ENCODE data around the gene MCC.
"Not testable (repeated sequence)": the region's sequence is repeated elsewhere in the genome, so short reads cannot be mapped to it uniquely, and the experiment has no call there.

MCC gene

GRCh38 chr5:113490317-113490716 is 2.1 kb upstream of the MCC start:
- no peak for DNase-seq

GRCh38 chr5:113489299-113489698 is 1.0 kb upstream of the MCC start:
- no peak for DNase-seq

DNA sequence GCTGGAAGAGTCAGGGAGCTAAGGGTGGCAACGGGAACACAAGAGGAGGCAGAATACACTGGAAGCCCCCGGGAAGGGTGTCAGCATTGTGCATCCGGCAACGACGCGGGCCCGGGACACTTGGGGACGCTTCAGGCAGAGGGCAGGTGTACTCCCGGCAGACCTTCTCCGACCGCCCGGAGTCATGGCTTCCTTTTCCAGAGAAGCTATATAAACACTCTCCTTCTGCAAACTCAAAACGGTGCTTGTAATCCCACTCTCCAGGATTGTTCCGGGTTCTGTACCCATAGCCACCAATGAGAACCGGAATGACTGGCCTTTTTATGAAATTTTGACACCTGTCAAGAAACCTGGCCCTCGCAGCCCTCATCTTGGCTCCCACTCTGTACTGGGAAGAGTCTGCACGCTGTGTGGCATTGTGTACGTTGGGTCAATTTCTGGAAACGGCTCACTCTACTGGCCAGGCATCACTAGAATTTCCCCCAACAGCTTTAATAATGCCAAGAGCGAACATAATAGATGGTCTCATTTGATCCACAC is 462 bp upstream of the MCC start:
- DNase-seq, result peak in 2 of 56 donors; percentile 16 to 21

GRCh38 chr5:113487416-113487780 is 855 bp downstream of the MCC start:
- peak in 1 of 56 donors; percentile 0 for DNase-seq

GRCh38 chr5:113480243-113480642 is 8.0 kb downstream of the MCC start:
- DNase-seq, result no peak

GRCh38 chr5:113478691-113479090 is 9.6 kb downstream of the MCC start:
- DNase-seq, result no peak

DNA sequence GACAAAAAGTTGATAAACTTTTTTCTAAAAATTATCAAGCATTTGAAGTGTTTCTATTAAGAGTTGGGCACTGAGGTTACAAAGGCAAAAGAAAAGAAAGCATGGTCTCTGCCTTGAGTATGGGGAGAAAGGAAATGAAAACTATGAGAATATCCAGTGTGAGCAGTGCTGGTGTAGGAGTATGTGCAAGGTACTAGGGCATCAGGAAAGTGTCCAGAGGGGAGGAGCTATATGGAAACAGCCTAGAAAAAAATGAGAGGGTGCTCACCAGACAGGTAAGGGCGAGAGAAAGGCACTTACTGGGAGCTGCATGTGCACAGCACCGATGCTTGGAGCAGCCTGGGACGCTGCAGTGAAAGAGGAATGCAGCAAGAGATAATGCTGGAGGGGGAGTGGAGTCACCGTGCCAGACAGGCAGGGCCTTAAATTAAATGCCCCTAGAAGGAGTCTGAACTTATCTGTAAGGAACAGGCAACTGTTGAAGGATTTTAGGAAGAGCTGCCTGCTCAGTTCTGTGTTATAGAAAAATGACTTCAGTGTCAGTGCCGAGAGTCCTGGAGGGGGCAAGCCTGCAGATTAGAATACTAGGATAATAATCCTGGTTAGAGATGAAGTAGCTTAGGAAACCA is 14.0 kb downstream of the MCC start:
- no peak for DNase-seq

DNA sequence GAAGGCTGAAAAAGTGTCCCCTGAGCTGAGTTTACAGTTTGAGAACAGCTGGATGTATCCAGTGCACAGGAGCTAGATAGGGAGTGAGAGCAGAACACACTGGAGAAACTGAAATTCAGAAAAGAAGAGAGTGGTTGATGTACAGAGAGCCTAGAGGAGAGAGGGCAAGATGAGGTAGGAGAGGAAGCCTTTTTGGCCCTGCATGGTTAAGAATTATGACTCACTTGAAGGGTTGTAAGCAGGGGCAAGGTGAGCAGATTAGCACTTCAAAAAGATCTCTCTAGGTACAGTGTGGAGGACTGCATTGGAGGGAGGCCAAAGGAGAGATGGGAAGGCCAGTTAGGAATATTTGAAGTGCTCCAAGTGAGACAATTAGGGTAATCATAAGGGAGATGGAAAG is 25.2 kb downstream of the MCC start:
- DNase-seq, result no peak

DNA sequence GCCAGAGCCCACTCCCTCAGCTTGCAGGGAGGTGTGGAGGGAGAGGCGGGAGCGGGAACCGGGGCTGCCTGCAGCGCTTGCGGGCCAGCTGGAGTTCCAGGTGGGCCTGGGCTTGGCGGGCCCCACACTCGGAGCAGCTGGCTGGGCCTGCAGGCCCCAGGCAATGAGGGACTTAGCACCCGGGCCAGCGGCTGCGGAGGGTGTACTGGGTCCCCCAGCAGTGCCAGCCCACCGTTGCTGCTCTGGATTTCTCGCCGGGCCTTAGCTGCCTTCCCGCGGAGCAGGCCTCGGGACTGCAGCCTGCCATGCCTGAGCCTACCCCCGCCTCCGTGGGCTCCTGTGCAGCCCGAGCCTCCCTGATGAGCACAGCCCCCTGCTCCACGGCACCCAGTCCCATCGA is 31.1 kb downstream of the MCC start:
- DNase-seq, result not testable (repeated sequence)

GRCh38 chr5:113452941-113453340 is 35.3 kb downstream of the MCC start:
- DNase-seq, result no peak

DNA sequence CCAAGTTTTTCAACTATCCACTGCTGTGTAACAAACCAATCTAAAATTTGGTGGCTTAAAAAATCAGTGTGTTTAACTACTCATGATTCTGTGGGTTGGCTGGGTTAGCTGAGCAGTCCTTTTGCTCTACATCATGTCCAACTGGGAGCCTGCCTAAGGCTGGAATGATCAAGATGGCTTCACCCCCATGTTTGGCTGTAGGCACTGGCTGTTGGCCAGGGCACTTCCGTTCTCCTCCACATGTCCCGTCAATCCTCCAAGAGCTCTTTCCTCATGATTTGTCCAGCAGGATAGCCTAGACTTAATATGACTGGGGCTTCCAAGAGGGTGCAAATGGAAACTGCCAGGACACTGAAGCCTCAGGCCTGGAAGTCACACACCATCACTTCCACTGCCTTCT is 36.5 kb downstream of the MCC start:
- no peak for DNase-seq

DNA sequence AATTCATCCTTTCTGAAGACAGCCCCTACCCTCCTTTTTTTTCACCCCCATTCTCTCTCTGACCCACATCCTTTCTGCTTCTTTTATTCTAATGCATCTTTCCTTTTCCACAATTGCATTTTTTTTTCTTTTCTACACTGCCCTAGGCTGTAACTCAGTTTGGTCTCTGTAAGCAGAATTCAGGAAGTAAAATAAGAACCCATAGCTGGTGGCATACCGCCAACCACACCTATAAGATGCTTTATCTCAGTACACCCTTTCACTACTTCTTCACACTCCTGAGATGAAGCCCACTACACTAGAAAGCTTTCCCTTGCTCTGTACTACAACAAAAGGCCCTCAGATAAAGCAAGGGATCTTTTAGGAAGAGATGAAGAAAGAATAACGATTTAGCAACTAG is 37.3 kb downstream of the MCC start:
- no peak for DNase-seq

- no peak for DNase-seq
These were observed 37.8 kb downstream of the MCC start for GRCh38 chr5:113450462-113450861.

DNA sequence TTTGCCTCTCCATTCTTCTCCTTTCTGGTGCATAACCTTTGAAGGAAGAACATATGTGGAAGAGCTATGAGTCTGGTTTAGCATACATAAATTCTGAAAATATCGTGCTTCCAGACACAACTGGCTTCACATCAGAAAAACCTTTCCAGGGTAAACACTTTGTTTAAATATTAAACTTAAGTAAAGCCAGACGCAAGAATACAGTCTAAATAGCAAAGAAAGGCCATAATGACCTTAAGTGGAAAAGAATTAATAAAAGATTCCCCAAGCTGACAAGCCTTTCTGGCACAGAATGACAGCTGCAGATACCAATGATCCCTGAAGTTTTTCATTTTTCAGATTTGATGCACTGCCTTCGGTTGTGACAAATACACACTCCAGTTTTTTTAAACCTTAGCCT is 40.0 kb downstream of the MCC start:
- no peak for DNase-seq

GRCh38 chr5:113447498-113448050 is 40.7 kb downstream of the MCC start:
- no peak for DNase-seq

DNA sequence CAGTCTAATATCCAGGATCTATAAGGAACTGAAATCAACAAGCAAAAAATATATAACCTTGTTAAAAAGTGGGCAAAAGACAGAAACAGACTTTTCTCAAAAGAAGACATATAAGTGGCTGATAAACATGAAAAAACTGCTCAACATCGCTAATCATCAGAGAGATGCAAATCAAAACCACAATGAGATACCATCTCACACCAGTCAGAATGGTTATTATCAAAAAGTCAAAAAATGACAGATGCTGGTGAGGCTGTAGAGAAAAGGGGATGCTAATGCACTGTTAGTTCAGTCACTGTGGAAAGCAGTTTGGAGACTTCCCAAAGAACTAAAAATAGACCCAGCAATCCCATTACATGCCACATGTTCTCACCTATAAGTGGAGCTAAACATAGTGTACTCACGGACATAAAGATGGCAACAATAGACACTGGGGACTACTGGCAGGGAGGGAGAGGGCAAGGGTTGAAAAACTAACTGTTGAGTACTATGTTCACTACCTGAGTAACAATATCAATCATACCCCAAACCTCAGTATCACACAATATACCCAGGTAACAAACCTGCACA is 41.8 kb downstream of the MCC start:
- DNase-seq, result no peak

DNA sequence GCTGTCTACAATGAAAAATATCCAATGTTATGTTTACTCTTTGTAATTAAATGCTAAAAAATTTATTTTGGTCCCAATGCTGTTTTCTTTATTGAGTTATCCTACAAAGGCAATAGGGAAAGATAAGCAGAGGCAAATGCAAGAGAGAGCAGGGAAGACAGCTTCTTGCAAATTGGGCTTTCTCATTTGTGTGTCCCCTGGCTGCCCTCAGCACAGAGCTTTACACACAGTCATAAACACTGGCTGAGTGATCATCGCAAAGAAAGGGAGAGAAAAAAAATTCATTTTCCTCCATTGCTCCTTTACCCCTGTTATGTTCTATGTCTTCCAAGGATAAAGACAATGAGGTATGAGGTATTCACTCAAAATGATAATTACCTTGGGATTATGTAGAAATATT is 51.1 kb downstream of the MCC start:
- DNase-seq, result no peak

GRCh38 chr5:113435575-113435974 is 52.7 kb downstream of the MCC start:
- no peak for DNase-seq

- no peak for DNase-seq
These were observed 53.4 kb downstream of the MCC start, which contains the start of gene TSSK1B for GRCh38 chr5:113434889-113435288. Gene TSSK1B (minus strand): TSS chr5:113434989. CDS start chr5:113434839, 150 bp downstream.

DNA sequence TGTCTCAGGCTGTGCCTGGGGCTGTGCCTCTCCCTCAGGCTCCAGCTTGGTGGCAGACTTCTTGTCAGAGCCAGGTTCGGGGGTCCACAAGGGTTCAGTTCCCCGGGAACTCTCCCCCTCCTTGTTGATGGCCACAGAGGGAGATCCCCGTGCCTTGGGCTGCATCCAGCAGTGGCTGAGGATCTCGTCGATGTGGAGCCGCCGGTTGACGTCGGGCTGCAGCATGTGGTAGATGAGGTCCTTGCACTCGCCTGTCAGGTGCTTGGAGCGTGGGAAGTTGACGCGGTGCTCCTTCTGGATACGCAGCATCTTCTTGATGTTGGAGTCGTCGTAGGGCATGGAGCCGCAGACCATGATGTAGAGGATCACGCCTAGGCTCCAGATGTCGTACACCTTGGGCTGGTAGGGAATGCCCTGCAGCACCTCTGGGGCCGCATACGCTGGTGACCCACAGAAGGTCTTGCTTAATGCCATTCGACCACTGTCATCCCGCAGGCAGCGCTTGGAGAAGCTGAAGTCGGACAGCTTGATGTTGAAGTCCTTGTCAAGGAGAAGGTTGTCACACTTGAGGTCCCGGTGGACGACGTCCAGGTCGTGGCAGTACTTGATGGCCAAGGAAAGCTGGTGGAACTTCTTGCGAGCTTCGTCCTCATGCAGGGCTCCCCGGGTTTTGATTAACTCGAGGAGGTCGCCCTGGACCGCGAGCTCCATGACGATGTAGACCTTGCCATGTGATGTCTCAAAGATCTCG is 54.2 kb downstream of the MCC start:
- DNase-seq, result no peak

- no peak for DNase-seq
These were observed 55.2 kb downstream of the MCC start for GRCh38 chr5:113433071-113433470.

GRCh38 chr5:113427871-113428574 is 60.2 kb downstream of the MCC start:
- no peak for DNase-seq
